ENCODE results near the gene TNFRSF8. TPM values are rescaled to one million over a fixed set of nuclear protein-coding genes. Genes with fewer than 3 reads are reported as not detected.

Gene TNFRSF8
- total RNA-seq, 2 experiments from 2014 or later, result 1.3 to 1.4 TPM

GRCh38 chr1:12035312-12035711 lies 27.8 kb upstream of the TNFRSF8 start:
- ChIA-PET POLR2A (no interaction called here), CTCF (interaction anchor here (0.7 kb wide), 1 partner anchor 26 kb away, joined by 3 read pairs; no protein-coding TSS in a partner anchor)

- ChIA-PET POLR2A (interaction anchor here (0.7 to 0.9 kb wide), 2 partner anchors 13 to 130 kb away, joined by 3 read pairs; no protein-coding TSS in a partner anchor), CTCF (interaction anchor here (1.1 to 1.9 kb wide), 3 partner anchors 30 to 44 kb away, joined by 4 to 5 read pairs (median 5); no protein-coding TSS in a partner anchor)
These were observed 25.4 kb upstream of the TNFRSF8 start for GRCh38 chr1:12037486-12038355.

GRCh38 chr1:12038356-12039163 lies 24.5 kb upstream of the TNFRSF8 start:
- POLR2A ChIA-PET, result interaction anchor here (0.7 to 0.9 kb wide), 2 partner anchors 12 to 131 kb away, joined by 3 read pairs; no protein-coding TSS in a partner anchor
- CTCF ChIA-PET, result interaction anchor here (0.7 to 1.9 kb wide), 7 partner anchors 8 to 82 kb away, joined by 3 to 5 read pairs (median 4); partner anchors contain the start of gene MIIP

GRCh38 chr1:12039164-12039525 lies 24.0 kb upstream of the TNFRSF8 start:
- ChIA-PET POLR2A (interaction anchor here (1.4 kb wide), 1 partner anchor 129 kb away, joined by 5 read pairs; no protein-coding TSS in a partner anchor), CTCF (interaction anchor here (0.7 to 1.7 kb wide), 5 partner anchors 8 to 82 kb away, joined by 3 to 5 read pairs (median 4); partner anchors contain the start of gene MIIP)

- POLR2A ChIA-PET, result interaction anchor here (0.6 to 1.4 kb wide), 4 partner anchors 21 to 195 kb away, joined by 4 to 16 read pairs (median 6); partner anchors contain the start of gene MIIP
These were observed 23.2 kb upstream of the TNFRSF8 start for GRCh38 chr1:12039824-12040456.

GRCh38 chr1:12040457-12041051 lies 22.5 kb upstream of the TNFRSF8 start:
- ChIA-PET CTCF (interaction anchor here (0.6 to 1.5 kb wide), 3 partner anchors 14 to 38 kb away, joined by 3 read pairs; partner anchors contain the start of gene MIIP), POLR2A (interaction anchor here (0.6 to 1.4 kb wide), 6 partner anchors 18 to 195 kb away, joined by 3 to 16 read pairs (median 6); partner anchors contain the start of gene MIIP)

More at GRCh38 chr1:12039824-12040456, 23.2 kb upstream of the TNFRSF8 start:
- CTCF ChIA-PET, result interaction anchor here (0.6 to 1.5 kb wide), 5 partner anchors 8 to 38 kb away, joined by 3 to 5 read pairs (median 3); partner anchors contain the start of gene MIIP

- ChIA-PET CTCF (interaction anchor here (1.0 to 2.5 kb wide), 3 partner anchors 11 to 35 kb away, joined by 4 to 10 read pairs (median 4); no protein-coding TSS in a partner anchor), POLR2A (interaction anchor here (0.6 to 5.0 kb wide), 4 partner anchors 19 to 827 kb away, joined by 3 to 35 read pairs (median 4); partner anchors contain the start of gene TNFRSF8)
These were observed 18.8 kb upstream of the TNFRSF8 start for GRCh38 chr1:12044187-12044877.

- ChIA-PET POLR2A (interaction anchor here (0.7 to 5.0 kb wide), 5 partner anchors 10 to 138 kb away, joined by 3 to 35 read pairs (median 4); no protein-coding TSS in a partner anchor), CTCF (interaction anchor here (1.3 to 3.1 kb wide), 3 partner anchors 12 to 21 kb away, joined by 4 to 25 read pairs (median 10); no protein-coding TSS in a partner anchor)
These were observed 16.4 kb upstream of the TNFRSF8 start for GRCh38 chr1:12046749-12047119.

GRCh38 chr1:12047120-12047876 lies 15.8 kb upstream of the TNFRSF8 start:
- ChIA-PET CTCF (interaction anchor here (1.3 to 3.1 kb wide), 4 partner anchors 8 to 21 kb away, joined by 4 to 25 read pairs (median 7); no protein-coding TSS in a partner anchor), POLR2A (interaction anchor here (0.7 to 5.0 kb wide), 5 partner anchors 10 to 139 kb away, joined by 3 to 35 read pairs (median 3); no protein-coding TSS in a partner anchor)

- CTCF ChIA-PET, result interaction anchor here (0.7 to 3.1 kb wide), 4 partner anchors 9 to 41 kb away, joined by 3 to 25 read pairs (median 4); no protein-coding TSS in a partner anchor
- POLR2A ChIA-PET, result interaction anchor here (5.0 kb wide), 1 partner anchor 140 kb away, joined by 35 read pairs; no protein-coding TSS in a partner anchor
These were observed 14.7 kb upstream of the TNFRSF8 start for GRCh38 chr1:12048372-12048771.

GRCh38 chr1:12049616-12050015 lies 13.5 kb upstream of the TNFRSF8 start:
- POLR2A ChIA-PET, result no interaction called here
- CTCF ChIA-PET, result interaction anchor here (1.3 to 1.6 kb wide), 3 partner anchors 10 to 29 kb away, joined by 3 to 5 read pairs (median 5); no protein-coding TSS in a partner anchor

GRCh38 chr1:12051361-12051760 lies 11.7 kb upstream of the TNFRSF8 start:
- POLR2A ChIA-PET, result interaction anchor here (0.5 to 1.3 kb wide), 5 partner anchors 10 to 143 kb away, joined by 3 to 8 read pairs (median 5); no protein-coding TSS in a partner anchor
- CTCF ChIA-PET, result interaction anchor here (1.1 to 2.0 kb wide), 5 partner anchors 12 to 73 kb away, joined by 3 to 8 read pairs (median 3); partner anchors contain the start of gene TNFRSF8

GRCh38 chr1:12052008-12052573 lies 11.0 kb upstream of the TNFRSF8 start:
- POLR2A ChIA-PET, result interaction anchor here (0.5 to 1.3 kb wide), 6 partner anchors 9 to 144 kb away, joined by 3 to 8 read pairs (median 5); no protein-coding TSS in a partner anchor
- CTCF ChIA-PET, result interaction anchor here (0.6 to 2.0 kb wide), 6 partner anchors 11 to 72 kb away, joined by 3 to 8 read pairs (median 3); partner anchors contain the start of gene TNFRSF8

- ChIA-PET POLR2A (no interaction called here), CTCF (interaction anchor here (2.0 kb wide), 1 partner anchor 13 kb away, joined by 8 read pairs; no protein-coding TSS in a partner anchor)
These were observed 10.0 kb upstream of the TNFRSF8 start for GRCh38 chr1:12052997-12053686.
